Activated CD4-positive, alpha-beta T cell treated with anti-CD3 and anti-CD28 coated beads for 4 hours (primary cell): ENCODE data around the gene CDH20.

Experiments
- DNase-seq, 2 donors: peaks; one replicate each; pipeline ENCODE4 v3.0.0-alpha.2; 2020

CDH20 gene

DNA sequence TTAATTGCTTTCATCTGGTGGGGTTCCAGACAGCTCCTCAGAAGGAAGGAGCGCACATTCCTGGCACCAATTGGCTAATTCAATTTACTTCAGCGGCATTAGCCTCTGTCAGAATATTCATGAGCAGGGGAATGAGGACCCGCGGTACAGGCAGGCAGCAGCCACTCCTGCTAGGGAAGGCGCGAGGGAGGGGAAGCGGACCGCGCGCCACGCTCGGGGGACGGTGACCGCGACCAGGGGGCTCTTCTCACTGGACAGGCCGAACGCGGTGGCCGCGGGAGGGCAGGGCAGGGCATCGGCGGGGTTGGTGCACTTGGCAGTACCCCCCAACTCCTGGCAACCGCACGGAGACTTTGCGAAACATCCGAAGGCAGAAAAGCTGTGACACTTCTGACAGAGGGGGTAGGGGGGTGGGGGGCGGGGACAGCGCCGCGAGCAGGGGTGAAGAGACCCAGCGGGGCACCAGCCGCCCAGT is at the start of gene CDH20:
Gene CDH20, plus strand, starts transcription at position 160 of the 475 bp plus-strand sequence.
- DNase-seq: no peak

DNA sequence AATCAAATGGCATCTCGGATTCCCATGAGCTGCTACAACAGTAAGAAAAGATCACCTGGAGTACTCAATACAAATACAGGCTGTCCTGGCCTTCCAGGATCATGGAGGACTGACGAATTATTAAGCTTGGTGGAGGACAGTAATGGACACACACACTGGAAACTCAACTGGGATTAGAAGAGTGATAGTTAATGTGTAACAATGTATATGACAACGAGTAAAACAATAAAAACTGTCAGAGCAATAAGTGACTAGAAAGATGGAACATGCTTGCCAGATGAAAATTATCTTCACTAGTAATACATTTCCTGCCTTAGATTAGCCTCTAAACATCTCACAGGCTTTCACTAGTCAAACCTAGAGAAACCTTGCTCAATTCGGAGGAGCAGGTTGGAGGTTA is 49.2 kb upstream of the CDH20 start:
- no peak for DNase-seq

DNA sequence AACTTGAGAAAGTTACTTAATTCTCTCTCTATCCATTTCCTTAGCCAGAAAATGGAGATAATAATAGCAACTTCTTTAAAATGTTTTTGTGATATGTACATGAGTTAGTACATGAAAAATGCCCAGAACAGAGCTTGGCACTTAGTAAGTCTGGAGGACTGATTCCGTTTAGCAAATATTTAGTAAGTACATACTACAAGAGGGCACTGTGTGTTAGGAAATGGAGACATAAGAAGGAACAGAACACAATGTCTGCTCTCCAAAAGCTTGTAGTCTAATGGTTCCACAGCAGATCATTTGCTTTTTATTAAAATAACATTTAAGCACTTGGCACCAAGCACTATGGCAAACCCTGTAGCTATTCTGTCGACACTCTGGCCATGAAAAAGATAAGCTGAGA is 47.5 kb upstream of the CDH20 start:
- DNase-seq: no peak

DNA sequence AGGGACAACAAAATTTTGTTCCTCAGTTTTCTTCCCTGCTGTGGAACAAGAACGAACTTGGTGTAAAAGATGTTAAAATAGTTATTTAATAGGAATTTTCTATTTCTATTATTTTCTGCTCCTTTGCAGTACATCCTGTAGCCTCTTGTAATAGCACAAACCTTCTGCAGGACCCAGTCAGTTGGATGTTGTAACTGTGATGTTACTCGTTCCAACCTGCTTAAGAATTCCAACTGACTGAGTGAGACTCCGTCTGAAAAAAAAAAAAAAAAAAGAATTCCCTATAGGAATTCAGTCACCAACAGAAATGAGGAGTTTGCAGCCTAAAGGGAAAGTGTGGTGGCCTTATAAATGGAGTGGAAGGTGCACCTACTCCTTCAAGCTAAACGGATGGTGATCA is 46.4 kb upstream of the CDH20 start:
- no peak for DNase-seq

DNA sequence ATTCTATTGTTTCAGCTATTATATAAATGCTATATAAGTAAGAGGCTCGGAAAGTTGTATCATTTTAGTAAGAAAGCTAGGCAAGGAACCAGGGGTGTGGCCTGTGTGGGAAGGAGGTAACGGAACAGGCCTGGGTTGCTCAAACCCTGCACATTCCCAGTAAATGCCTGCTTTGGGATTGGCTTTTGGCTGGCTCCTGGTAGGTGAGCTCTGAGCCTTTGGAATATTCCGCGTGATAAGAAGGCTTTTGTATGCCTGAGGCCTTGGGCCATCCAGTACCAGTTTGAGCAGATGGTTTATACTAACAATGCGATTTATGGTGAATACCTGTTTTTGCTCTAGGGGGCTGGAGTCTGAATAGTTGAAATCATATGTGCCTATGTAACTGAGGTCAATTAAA is 42.6 kb upstream of the CDH20 start:
- no peak for DNase-seq

DNA sequence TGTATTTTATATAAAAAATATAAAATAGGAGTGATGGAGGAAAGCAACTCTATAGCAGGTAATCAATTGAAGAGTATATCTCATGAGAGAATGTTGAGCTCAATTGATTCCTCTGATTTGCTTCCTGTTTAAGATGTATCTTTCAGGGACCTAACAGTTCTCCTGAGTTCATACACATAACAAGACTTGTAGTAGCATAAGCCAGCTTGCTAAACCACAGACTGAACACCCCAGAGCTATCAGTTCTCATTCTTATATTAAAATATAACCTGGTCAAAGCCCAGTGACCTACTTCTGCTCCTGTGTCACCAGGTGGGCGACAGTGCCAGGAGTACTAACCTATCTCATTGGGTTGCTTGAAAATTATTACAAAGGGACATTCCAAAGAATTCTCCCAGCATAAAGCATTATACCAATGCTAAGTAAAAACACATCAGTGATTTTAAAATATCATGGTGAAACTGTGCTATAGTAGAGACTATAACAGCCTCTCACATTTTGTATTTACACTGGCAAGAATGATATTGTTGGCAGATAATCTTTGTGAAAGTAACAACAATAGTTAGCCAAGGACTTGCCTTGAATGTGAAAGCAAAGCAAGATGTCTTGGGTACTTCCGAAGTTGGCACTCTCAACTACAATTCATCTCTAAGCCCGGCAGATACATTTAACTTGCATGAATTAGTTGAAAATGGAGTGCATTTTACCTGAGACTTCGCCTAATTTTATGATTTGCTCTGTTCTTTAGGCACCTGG is 40.8 kb upstream of the CDH20 start:
- DNase-seq: no peak

DNA sequence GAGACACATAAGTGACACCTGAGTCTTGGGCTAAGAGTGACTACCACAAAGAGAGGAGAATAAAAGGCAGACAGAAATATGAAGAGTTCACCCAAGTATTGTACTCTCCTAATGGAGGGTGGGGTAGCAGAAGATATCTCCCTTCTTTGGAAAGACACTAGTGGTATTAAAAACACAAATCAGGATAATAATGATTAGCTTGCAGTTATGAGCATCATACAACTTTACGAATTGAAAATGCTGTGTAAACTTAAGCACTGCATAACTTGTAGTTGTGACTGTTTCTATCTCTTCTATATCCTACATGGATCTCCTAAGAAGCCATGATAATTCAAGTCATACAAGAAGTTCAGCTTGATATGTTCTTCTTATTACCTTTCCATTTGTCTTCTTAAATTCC is 38.1 kb upstream of the CDH20 start:
- DNase-seq: no peak

DNA sequence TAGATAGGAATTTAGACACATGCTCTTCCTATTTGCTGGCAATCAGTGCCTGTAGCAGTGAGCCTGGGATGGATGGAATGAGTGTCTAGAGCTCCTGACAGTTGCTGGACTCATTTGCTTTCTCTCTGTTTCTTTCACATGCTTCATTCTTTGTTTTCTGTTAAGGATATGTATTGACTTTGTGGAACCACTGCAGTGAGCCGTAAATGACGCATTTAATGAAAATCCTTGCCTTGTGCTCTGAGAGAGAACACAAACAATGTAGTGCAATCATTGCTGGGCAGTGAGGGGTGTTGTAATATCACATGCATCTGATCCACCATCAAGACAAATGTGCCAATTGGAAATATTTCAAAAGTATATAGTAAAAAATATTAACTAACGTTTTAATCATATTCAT is 25.2 kb upstream of the CDH20 start:
- no peak for DNase-seq

DNA sequence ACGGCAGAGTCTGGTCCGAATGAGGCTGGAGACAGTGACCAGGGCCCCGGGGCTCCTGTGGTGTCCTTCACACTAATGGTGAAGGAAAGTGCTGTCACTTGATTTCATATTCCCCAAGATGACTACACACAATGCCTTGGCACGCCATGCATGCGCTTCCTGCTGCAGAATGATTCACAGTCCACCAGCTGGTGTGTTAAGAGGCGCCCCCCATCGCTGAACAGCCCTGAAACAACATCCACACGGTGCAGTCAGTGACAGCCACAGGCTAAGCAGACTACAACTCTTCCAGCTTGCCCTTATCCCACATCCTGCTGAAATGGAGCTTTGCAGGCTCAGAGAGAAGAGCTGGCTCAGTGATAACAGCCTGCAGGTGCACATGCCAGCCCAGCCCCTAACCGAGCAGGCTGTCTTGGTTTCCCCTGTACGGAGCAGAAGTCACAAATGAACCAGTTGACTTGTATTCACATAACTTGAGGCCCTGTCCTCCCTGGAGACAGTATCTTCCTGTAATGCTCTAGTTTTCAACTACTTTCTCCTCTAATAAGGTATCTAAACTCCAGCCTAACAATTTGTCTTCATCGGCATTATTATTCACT is 24.3 kb upstream of the CDH20 start:
- no peak for DNase-seq

DNA sequence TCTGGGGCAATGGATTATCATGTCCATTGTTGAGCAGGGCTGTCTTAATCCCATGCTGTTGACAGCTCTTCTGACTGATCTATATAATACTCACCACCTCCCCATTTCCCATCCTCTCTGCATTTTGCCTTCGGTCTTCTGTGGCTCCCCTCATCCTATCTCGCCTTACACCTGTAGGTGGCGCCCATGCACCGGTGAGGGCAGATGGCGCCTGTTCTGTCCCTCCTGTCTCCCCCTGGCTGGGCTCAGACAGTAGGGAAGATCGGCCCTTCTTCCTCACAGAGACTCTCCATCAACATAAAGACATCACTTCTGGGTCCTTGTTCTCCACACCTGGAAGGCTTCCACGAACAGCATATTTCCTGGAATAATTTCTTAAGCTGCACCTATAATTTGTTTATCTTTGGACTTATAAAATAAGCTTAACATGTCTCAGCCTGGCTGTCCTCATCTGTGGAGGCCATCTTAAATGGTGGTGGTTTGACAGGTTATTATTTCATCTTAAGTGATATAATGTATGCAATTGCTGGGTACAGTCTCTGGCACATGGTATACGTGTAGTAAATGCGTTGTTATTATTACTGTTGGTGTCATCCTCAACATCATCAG is 10.9 kb upstream of the CDH20 start:
- DNase-seq: no peak

DNA sequence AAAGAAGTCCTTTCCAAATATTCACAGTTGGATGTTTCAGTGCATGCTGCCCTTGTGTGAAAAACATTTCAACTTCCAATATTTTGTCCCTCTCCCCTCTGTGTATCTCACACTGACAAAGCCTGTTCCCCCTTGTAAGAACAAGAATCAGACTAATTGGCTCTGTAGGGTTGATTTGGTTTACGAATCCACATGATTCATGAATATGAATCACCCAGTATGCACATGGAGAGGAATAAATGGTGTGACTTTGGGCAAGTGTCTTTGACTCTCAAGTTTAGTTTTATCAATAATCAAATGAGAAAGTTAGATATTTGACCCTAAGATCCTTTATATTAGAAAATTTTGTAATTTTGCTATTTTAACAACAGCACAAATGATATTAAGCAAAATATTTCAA is 9.3 kb upstream of the CDH20 start:
- no peak for DNase-seq

DNA sequence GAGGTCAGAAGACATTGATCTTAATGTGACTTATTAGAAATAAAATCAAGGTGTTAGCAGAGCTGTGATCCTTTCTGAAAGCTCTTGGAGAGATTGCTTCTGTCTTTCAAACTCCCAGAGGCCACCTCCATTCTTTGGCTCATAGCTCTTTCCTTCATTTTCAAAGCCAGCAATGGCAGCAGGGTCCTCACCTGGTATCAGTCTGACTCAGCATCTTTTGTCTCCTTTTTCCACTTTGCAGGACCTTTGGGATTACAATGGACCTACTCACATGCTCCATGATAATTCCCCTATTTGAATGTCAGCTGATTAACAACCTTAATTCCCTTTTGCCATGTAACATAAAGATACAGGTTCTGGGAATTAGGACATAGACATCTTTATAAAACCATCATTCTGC is 6.8 kb upstream of the CDH20 start:
- no peak for DNase-seq

DNA sequence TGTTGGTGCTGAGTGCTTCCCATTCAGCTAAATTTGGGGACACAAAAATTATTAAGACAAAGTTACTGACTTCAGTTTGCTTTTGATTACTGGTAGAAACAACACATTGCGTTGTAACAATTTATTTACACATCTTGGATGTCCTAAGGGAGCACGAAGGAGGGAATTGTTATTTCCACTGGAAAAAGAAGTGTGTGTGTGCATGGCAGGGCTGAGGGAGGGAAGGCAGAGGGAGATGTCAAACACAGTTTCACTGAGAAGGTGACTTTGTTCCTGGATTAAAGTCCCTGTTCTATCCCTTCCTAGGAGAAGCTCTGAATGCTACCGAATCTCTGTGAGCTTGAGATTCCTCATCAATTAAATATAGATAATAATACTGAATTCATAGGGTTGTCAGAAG is 3.8 kb upstream of the CDH20 start:
- no peak for DNase-seq

DNA sequence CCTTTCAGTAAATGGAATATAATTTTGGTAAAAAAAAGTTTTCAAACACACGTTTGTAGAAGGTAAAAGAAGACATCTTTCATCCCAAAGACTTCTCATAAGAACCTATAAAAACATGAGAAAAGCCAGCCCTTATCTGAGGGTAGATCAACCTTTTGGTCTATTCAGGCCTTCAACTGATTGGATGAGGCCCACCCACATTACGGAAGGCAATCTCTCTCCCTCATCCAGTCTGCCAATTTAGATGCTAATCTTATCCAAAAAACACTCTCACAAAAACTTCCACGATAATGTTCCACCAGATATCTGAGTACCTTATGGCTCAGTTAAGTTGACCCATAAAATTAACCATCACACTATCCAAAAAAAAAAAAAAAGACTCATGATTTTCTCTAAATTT is 2.2 kb upstream of the CDH20 start:
- DNase-seq: no peak

DNA sequence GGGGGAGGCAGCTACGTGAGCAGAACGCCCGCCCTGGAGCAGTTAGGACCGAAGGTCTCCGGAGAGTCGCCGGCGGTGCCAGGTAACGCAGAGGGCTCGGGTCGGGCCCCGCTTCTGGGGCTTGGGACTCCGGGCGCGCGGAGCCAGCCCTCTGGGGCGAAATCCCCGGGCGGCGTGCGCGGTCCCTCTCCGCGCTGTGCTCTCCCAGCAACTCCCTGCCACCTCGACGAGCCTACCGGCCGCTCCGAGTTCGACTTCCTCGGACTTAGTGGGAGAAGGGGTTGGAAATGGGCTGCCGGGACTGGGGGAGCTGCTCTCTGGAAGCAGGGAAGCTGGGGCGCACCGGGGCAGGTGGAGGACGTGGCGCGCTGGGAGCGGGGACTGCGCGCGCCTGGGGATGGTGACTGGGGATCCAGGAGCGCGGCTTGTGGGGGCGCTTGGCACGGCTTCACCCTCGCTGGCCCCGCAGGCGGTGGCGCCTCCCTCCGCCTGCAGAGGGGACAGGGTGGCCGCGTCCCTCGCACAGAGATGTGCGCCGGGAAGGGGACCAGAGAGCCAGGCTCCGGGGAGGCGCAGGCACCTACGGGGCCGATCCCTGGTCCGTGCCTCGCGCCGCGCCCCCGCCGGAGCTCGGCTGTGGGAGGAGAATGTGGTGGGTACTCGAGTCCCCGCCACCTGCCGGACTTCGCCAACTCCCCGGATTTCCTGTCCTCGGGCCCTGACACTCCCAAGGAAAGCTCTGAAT is 688 bp downstream of the CDH20 start:
- DNase-seq: no peak

DNA sequence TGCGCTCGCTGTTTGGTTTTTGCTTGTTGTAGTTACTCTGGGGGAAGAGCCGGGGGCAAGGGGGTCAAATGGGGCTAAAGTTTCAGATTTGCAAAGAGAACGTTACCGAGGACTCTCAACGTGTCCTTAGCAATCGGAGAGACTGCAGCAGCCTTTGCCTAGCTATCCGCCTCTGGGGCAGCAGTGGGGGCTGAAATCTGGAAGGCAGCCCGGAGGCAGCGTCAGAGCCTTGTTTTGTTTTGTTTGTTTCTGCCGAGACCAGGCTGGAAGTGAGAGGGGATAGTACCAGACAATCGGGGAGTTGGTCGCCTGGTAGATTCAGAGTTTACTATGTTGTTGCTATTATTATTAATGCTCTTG is 1.2 kb downstream of the CDH20 start:
- DNase-seq: no peak

DNA sequence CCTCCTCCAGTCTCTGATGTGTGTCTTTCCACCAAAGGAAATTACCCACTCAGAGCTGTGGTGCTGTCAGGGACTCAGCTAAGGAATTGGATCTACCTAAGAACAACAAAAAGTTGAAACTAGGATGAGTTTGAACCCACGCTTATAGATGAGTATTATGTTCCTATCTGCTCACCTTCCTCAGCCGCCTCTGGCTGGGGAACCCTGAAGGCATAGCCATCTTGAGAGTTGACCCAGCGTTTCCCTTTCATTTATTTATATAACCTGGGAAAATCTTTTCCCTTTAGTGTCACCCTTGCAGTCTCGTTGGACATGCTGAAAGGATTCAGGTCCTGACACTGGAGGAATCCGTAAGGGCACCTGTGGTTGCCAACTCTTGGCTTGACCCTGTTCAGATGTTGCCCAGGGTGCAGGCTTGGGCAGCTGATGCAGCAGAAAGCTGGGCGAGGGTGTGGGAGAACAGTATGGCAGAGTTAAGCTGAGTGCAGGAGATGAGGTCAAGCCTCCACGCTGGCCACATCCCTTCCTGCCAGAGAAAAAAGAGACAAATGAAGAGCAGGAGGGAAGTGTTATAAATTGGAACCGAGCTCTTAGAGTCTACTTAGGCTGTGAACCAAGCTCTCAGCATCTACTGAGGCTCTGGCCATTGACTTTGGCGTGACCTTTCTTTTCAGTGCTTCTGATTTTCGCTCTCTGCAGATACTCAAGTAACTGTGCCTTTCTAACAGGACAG is 1.9 kb downstream of the CDH20 start:
- no peak for DNase-seq

DNA sequence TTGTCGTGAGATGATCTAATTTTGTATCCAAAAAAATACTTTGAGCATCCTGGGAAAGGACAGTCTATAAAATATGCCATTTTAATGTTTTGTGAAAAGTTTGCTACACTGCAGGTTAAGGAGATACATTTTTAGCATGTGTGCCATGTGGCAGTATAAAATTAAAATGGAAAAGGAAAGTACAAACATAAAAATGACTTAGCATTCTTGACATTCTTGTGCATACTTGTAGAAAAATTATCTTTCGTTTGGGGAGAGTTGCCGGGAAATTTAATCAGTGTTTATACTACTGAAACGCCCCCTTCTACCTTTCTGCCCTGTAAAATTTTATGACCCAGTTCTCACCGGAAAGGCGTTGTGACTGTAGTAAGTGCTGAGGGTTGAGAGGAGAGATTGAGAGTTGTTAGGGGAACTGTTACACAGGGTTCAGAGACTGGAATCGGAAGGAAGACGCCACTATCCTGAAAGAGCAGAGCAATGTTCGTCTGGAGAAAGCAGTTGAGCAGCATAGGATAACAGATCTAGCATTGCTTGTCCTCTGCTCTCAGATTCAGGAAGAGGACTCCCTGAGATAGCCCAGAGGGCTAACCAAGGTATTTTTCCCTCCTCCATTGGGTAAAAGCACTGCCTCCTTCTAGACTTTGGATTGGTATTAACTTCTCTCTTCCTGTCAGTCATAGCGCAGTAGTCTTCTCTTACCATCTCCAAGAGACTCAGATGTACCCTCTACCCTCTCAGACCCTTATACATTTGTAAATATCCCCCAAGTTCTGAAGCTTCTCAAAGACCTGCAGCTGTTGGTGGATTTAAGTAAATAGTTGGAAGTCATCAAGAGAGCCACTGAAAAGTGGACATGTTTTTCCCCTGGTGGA is 2.7 kb downstream of the CDH20 start:
- no peak for DNase-seq

DNA sequence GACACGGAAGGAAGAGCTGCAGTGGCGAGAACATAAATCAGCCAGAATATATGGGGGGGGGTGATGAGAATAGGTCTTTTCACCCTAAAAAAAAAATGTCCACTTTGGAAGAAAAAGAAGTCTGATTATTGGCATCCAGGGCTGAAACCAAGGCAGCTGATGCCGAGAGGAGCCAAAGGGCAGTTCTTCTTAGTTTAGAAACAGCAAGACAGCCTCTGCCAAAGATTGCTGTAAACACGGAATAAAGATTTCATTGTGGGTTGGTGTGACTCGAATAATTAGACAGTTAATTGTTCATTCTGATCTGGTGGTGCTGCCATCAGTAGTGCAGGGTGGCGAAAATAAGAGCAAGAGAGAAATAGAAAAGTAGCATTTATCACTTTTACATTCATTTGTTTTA is 3.5 kb downstream of the CDH20 start:
- no peak for DNase-seq

DNA sequence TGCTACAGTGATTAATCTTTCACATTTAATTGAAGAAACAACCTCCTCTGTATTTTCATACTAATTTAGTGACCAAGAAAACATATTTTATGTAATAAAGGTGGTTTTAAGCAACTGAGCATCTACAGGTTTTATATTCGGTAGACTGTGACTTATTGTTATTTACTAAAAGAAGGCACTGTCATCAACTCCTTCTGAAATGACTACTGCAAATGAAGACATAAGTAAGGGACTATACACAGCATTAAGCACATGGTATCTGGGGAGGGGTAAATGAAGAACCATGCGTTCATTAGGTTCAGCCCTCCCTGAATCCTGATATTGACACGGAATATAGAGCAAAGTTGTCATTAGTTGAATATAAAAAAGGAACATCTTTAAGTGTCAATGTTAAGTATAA is 4.3 kb downstream of the CDH20 start:
- no peak for DNase-seq

DNA sequence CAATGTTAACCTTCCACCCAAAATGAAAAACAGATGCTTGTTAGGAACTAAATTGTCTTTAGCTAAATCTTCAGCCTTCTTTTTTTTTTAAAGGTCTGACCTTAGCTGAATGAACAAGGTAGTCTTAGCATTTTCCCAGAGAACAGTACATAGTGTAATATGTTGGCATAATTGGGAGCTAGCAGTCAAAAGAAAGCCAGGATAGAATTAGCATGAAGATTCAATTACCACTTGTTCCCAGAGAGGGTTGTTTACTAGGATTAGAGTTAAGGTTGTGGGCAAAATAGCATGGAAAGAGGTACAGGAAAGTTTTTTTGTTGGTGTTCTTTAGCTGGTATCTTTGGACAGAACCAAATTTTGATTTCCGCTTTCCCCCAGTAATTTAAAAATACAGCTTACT is 6.9 kb downstream of the CDH20 start:
- DNase-seq: no peak

DNA sequence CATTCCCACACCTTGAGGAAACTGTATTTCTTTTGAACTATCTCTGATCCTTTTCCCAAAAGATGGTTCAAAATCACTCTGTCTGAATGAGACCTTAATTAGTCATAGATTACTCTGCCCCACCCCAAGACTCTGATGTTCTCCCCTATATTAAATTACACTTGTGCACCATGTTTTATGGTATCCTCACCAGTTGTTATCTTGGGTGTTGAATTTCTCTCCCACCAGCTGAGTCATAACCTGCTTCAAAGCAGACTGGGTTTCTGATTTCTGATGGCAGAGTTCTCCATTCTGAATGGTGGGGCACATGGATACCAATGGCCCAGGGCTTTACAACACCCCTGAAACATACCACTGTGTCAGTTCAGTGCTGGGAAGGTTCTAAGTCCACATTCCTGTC is 15.0 kb downstream of the CDH20 start:
- no peak for DNase-seq
